Esophagus mucosa (tissue), 1 donor: ENCODE data around the gene DDX4. TPM values are rescaled to one million over a fixed set of nuclear protein-coding genes. Genes with fewer than 3 reads are reported as not detected.

Experiments used
- ATAC-seq: fragments of 200-7000 bp; cut with Tn5 transposase; one replicate; pipeline ENCODE4 v1.9.1; 2020
- total RNA-seq: library from RNA; stranded (reverse); gene quantifications from one replicate; pipeline ENCODE4 v1.2.4, GENCODE V29; 2023
- donor health status: DM: yes; HTN: yes; CAD: no.

The DDX4 gene
- total RNA-seq, 1 donor from 2014 or later: not detected

GRCh38 chr5:55829956-55830355 lies 92.1 kb downstream of the DDX4 start:
- no peak for ATAC-seq

GRCh38 chr5:55832446-55832845 lies 94.6 kb downstream of the DDX4 start:
- ATAC-seq: no peak

- ATAC-seq: no peak
Observed at GRCh38 chr5:55836191-55836590, 98.3 kb downstream of the DDX4 start.

GRCh38 chr5:55841976-55842375 lies 104.1 kb downstream of the DDX4 start:
- ATAC-seq: no peak

GRCh38 chr5:55847837-55848236 lies 110.0 kb downstream of the DDX4 start:
- no peak for ATAC-seq

- ATAC-seq: no peak
Observed at GRCh38 chr5:55848783-55849182, 110.9 kb downstream of the DDX4 start.

- peak; percentile 95 for ATAC-seq
Observed at GRCh38 chr5:55850839-55851674, 113.2 kb downstream of the DDX4 start, which contains the start of gene IL31RA. TSS of gene IL31RA (plus strand) at chr5:55851357. CDS start at chr5:55851571, 214 bp downstream.

GRCh38 chr5:55851675-55851979 lies 113.8 kb downstream of the DDX4 start:
- no peak for ATAC-seq

GRCh38 chr5:55852503-55852902 lies 114.6 kb downstream of the DDX4 start:
- ATAC-seq: no peak

- peak; percentile 84 for ATAC-seq
Observed at GRCh38 chr5:55853041-55853670, 115.3 kb downstream of the DDX4 start.

- no peak for ATAC-seq
Observed at GRCh38 chr5:55853818-55854217, 116.0 kb downstream of the DDX4 start.

GRCh38 chr5:55855509-55855908 lies 117.6 kb downstream of the DDX4 start:
- ATAC-seq: no peak

- ATAC-seq: no peak
Observed at GRCh38 chr5:55856516-55857246, 118.8 kb downstream of the DDX4 start.

- ATAC-seq: no peak
Observed at GRCh38 chr5:55857247-55857640, 119.4 kb downstream of the DDX4 start.

GRCh38 chr5:55858104-55858503 lies 120.2 kb downstream of the DDX4 start:
- no peak for ATAC-seq

GRCh38 chr5:55860288-55860687 lies 122.4 kb downstream of the DDX4 start:
- ATAC-seq: no peak

GRCh38 chr5:55860709-55861108 lies 122.8 kb downstream of the DDX4 start:
- no peak for ATAC-seq

- no peak for ATAC-seq
Observed at GRCh38 chr5:55864606-55865541, 127.0 kb downstream of the DDX4 start.

- ATAC-seq: no peak
Observed at GRCh38 chr5:55865831-55866230, 128.0 kb downstream of the DDX4 start.

GRCh38 chr5:55866485-55866884 lies 128.6 kb downstream of the DDX4 start:
- ATAC-seq: no peak
